UCSD-AML1 (cell line): Measurements from ENCODE around the gene PTPRG.
"Not testable (repeated sequence)": the region's sequence is repeated elsewhere in the genome, so short reads cannot be mapped to it uniquely, and the experiment has no call there.

Experiments used
- DNase-seq: peaks from one replicate; lab custom pipeline; 2025; ENCODE audit not compliant: unreplicated experiment; lab: John Stamatoyannopoulos, UW

PTPRG gene

DNA sequence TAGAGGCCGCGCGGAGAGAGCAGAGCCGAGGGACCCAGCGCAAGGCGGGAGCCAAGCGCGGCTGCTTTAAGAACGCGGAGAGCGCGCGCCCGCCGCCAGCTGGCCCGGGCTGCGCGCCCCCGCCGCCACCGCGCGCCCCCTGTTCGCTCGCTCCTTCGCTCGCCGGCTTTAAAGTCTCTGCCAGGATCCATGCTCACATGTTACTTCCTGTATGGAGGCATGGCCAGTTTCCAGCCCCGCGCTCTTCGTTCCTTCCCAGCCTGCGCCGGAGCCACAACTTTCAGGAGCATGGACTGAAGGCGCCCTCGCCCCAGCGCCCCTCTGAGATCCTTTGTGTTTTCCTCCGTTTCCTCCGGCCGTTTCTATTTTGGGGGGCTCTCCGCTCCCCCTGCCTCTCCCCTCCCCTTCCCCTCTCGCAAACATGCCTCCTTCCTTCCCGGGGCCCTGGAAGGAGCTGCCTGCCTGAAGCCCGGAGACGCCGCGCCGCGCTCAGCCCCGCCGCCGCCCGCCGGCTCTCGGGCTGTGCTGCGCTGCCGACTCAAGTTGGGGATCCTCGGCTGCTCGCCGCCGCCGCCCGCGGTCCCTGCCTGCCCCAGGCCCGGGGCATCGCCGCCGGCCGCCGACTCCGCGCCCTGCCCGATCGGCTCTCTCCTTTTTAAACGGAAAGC, at the start of gene PTPRG:
PTPRG (plus strand) TSS at position 198 of the 668 bp plus-strand sequence. CDS start 717 bp downstream, outside the sequence.
- peak; percentile 30 for DNase-seq

GRCh38 chr3:61518590-61518989, 42.8 kb upstream of the PTPRG start:
- no peak for DNase-seq

- DNase-seq: no peak
Measured at GRCh38 chr3:61520966-61521628, 40.3 kb upstream of the PTPRG start.

DNA sequence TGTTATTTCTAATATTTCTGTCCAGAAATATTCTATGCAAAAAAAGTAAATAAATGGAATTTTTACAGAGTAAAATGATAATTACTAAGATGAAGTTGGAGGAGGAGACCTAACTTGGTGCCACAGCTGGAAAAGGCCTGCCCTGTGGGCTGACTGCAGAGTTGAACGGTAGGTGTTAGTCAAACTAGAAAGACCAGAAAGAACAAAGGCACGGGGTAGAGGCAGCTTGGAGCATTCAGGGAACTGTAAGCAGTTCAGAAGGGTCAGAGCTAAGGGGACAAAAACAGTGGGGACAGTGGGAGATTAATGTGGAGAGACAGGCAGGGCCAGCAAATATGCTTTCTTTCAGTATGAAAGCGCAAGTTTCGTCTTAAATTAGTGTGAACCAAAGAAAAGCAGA, 39.3 kb upstream of the PTPRG start:
- DNase-seq: no peak

- no peak for DNase-seq
Measured at GRCh38 chr3:61522626-61523025, 38.7 kb upstream of the PTPRG start.

DNA sequence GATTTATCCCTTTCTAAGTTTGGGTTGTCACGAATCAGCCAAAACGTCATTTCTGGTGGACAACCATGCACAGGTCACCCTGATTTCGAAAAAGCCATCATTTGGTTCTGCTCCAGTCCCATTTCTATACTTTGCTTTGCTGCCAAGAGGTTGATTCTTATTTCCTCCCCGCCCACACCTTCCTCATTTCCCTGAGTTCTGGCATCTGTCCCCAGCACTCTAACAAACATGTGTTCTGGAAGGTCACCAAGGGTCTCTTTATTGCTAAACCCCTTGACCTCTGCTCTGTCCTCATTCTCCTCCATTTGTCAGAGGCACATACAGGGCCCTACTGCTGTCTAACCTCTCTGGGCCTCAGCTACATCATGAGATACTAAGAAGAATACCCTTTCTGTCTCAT, 36.4 kb upstream of the PTPRG start:
- DNase-seq: no peak

GRCh38 chr3:61526308-61526707, 35.1 kb upstream of the PTPRG start:
- DNase-seq: no peak

DNA sequence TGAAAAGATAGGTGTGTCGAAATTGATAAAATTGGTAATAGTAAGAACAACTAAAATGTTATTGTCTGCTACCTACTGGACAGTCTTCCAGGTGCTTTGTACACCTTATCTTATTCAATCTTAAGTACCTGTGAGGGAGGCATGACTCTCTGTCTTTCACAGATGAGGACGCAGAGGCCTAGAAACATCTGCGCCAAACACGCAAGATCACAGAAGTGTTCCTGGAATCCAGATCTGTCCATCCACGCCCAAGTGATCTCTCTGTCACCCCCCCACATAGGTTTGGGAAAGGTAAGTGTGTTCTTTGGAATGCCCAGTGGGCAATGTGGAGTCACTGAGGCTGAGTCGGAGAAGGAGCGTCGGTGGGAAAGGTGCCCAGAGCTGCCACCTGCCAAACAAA, 34.4 kb upstream of the PTPRG start:
- DNase-seq: no peak

- DNase-seq: no peak
Measured at GRCh38 chr3:61530355-61530754, 31.0 kb upstream of the PTPRG start.

DNA sequence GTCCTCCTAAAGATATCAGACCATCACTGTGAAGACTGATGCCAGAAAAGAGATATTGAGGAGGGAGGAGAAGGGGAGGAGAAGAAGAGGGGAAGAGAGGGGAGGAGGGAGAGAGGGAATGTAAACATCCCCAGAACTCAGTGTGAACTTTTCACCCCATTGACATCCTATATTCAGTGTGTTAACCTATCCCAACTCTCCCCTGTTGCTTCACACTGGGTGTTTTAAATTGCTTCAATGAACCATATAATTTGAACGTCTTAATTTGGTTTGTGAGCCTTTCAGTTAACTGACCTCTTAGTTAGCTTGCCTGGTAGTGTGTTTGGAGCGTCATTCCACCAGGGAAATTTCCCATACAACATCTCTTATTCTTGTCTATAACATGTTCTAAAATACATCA, 29.8 kb upstream of the PTPRG start:
- no peak for DNase-seq

DNA sequence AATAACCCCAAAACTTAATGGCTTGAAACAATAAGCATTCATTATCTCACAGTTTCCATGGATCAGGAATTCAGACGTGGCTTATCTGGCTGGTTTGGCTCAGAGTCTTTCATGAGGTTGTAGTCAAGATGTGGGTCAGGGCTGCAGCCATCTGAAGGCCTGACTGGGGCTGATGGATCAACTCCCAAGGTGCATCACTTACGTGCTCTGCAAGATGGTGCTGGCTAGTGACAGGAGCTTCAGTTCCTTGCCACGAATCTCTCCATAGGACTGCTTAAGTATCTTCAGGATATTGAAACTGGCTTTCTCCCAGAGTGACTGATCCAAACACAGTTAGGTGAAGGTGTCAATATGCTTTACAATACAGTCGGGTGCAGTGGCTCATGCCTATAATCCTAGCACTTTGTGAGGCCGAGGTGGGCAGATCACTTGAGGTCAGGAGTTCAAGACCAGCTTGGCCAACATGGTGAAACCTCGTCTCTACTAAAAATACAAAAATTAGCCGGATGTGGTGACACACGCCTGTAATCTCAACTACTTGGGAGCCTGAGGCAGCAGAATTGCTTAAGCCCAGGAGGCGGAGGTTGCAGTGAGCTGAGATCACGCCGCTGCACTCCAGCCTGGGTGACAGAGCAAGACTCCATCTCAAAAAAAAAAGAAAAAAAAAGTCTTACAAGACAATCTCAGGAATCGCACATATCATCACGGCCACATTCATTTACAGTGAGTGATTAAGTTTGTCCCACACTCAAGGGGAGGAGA, 28.5 kb upstream of the PTPRG start:
- no peak for DNase-seq

DNA sequence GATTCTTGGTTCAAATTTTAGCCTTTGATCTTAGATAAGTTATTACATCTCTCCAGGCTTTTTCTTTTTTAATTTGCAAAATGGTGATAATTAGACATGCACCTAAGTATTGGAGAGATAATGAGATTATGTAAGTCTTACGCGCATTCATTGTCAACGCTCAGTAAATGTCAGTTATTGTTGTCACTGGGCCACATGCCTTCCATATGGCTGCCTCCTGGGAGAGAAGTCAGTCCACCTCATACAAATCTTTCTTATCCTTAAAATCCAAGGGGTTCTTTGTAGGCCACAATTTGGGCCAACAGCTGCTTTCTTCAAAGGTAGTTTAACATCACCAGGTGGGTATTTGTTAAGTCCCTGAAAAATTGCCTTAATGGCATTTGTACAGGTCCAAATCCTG, 25.5 kb upstream of the PTPRG start:
- DNase-seq: no peak

- DNase-seq: no peak
Measured at GRCh38 chr3:61537366-61537765, 24.0 kb upstream of the PTPRG start.

DNA sequence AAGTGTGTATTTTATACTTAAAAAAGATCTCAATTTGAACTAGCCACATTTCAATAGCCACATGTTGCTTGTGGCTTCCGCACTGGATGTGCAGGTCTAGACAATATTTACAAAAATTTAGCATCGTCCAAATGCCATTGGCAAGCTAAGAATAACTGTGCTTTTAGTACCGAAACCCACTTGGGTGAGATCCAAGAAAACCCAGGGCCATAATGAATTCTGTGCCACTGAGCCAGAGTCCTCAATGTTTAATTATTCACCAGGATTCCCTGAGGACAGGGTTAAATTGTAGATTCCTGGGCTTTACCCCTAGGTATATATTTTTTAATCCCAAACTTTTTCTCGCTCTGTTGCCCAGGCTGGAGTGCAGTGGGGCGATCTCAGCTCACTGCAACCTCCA, 22.9 kb upstream of the PTPRG start:
- DNase-seq: no peak

- DNase-seq: no peak
Measured at GRCh38 chr3:61541694-61542093, 19.7 kb upstream of the PTPRG start.

- no peak for DNase-seq
Measured at GRCh38 chr3:61545716-61546115, 15.7 kb upstream of the PTPRG start.

DNA sequence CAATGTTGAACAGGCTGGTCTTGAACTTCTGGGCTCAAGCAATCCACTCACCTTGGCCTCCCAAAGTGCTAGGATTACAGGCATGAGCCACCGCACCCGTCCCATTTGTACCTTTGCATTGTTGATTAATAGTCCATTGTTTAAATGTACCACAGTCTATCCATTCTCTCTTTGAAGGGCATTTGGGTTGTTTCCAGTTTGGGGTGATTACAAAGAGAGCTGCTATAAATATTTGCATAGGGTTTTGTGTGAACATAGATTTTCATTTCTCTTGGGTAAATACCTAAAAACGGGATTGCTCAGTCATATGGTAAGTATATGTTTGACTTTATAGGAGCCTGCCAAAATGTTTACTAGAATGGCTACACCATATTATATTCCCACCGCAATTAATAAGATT, 13.7 kb upstream of the PTPRG start:
- no peak for DNase-seq

DNA sequence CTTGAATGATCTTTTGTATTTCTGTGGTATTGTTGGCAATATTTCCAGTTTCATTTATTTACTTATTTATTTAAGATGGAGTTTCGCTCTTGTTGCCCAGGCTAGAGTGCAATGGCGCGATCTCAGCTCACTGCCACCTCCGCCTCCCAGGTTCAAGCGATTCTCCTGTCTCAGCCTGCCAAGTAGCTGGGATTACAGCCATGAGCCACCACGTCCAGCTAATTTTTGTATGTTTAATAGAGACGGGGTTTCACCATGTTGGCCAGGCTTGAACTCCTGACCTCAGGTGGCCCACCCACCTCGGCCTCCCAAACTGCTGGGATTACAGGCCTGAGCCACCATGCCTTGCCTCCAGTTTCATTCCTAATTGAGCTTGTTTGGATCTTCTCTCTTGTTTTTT, 8.7 kb upstream of the PTPRG start:
- DNase-seq: not testable (repeated sequence)

- no peak for DNase-seq
Measured at GRCh38 chr3:61559136-61559731, 2.1 kb upstream of the PTPRG start.

DNA sequence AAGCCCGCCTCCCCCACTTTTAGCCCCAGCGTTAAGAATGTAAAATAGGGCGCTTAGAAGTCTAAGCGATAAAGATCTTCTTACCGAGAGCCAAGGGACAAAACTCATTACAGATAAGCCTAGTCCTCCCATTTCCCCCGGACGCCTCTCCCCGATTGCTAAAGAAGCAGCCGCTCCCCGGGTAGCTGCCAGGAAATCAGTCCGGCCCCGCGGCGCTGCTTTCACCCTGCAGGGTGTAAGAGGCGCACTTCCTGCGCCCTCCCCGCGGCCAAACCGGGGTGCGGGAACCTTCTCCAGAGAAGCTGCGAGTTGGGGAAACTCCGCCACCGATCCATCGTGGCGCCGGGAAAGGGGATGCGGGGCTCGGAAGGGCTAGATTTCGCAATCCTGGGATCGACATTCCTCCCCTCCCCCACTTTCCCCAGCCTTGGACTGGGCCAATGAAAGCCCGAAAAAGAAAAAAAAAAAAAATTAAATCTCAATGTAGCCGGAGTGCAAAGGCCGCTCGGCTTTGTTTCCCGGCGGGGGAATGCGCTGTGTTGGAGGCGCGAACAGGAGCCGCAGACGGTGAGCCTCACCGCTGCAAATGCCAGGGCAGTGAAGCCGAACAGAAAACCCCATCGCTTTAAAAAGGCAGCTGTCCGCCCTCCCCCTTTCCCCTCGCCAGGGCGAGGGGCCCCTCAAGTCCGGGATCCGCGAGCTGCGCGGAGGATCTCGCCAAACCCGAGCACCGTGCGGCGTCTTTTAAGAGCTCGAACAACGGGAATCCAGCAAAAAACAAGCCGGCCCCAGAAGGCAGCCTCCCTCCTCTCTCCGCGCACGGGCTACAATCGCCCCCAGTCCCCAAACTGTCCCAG, 626 bp upstream of the PTPRG start:
- DNase-seq: no peak
